WTC11 (cell line): Measurements from ENCODE around the gene HELZ. TPM values are rescaled to one million over a fixed set of nuclear protein-coding genes. Genes with fewer than 3 reads are reported as not detected.

Experiments used
- ATAC-seq: fragments of 200-7000 bp; cut with Tn5 transposase; 2 replicates; pipeline ENCODE4 v1.10.0; 2021; ENCODE audit warnings: mild to moderate bottlenecking, moderate library complexity
- CTCF ChIA-PET: fragments of 300-600 bp; sonication (Branson Sonifier 250); formaldehyde crosslinking; loops from one replicate; lab custom pipeline; 2021; ENCODE audit warnings: antibody characterized with exemption; lab: Charles Lee
- POLR2A ChIA-PET: fragments of 350-600 bp; sonication (Branson Sonifier 250); formaldehyde crosslinking; loops from one replicate; lab custom pipeline; 2021; ENCODE audit warnings: antibody characterized with exemption; lab: Charles Lee
- DNase-seq: peaks from one replicate; pipeline ENCODE4 v3.0.0; 2021; ENCODE audit warnings: low spot score
- H3K27ac Mint-ChIP-seq: 2 replicates; pipeline ENCODE4 v1.8.0; 2021; ENCODE audit warnings: mixed read lengths
- H3K27me3 Mint-ChIP-seq: 2 replicates; pipeline ENCODE4 v1.8.0; 2021; ENCODE audit warnings: low read depth, mild to moderate bottlenecking, moderate library complexity, mixed read lengths
- H3K36me3 Mint-ChIP-seq: 2 replicates; pipeline ENCODE4 v1.8.0; 2021; ENCODE audit warnings: mixed read lengths
- H3K4me1 Mint-ChIP-seq: 2 replicates; pipeline ENCODE4 v1.8.0; 2022; ENCODE audit warnings: mixed read lengths
- H3K4me3 Mint-ChIP-seq: 2 replicates; pipeline ENCODE4 v1.8.0; 2021; ENCODE audit warnings: mild to moderate bottlenecking, moderate library complexity, mixed read lengths
- H3K9me3 Mint-ChIP-seq: 2 replicates; pipeline ENCODE4 v1.8.0; 2021; ENCODE audit warnings: mixed read lengths
- ATF1 ChIP-seq: sonication (generic); formaldehyde crosslinking; IDR thresholded peaks from 2 replicates; pipeline ENCODE4 v1.8.1; 2023; ENCODE audit warnings: mild to moderate bottlenecking, moderate library complexity, missing genetic modification reagents
- CBFB ChIP-seq: sonication (generic); formaldehyde crosslinking; IDR thresholded peaks from 2 replicates; pipeline ENCODE4 v1.8.1; 2022; ENCODE audit warnings: mild to moderate bottlenecking, low read depth, missing genetic modification reagents
- CTCF ChIP-seq: fragments of 200-600 bp; IDR thresholded peaks from 2 replicates; pipeline ENCODE4 v1.8.0; 2022; ENCODE audit warnings: antibody characterized with exemption
- ERG ChIP-seq: fragments of 250-450 bp; sonication (Bioruptor Pico); IDR thresholded peaks from 2 replicates; pipeline ENCODE4 v1.8.0; 2021; ENCODE audit warnings: mild to moderate bottlenecking
- ESRRA ChIP-seq: sonication (generic); formaldehyde crosslinking; IDR thresholded peaks from 2 replicates; pipeline ENCODE4 v1.8.1; 2022; ENCODE audit warnings: mild to moderate bottlenecking, missing genetic modification reagents, borderline replicate concordance
- FOXK1 ChIP-seq: sonication (generic); formaldehyde crosslinking; IDR thresholded peaks from 2 replicates; pipeline ENCODE4 v1.8.0; 2022; ENCODE audit warnings: mild to moderate bottlenecking, moderate library complexity, missing genetic modification reagents
- GABPB1 ChIP-seq: sonication (generic); formaldehyde crosslinking; IDR thresholded peaks from 2 replicates; pipeline ENCODE4 v1.8.1; 2023; ENCODE audit warnings: mild to moderate bottlenecking, missing genetic modification reagents
- IRF2 ChIP-seq: sonication (generic); formaldehyde crosslinking; IDR thresholded peaks from 2 replicates; pipeline ENCODE4 v1.8.0; 2022; ENCODE audit warnings: low read depth, missing genetic modification reagents, borderline replicate concordance
- MAX ChIP-seq: sonication (generic); formaldehyde crosslinking; IDR thresholded peaks from 2 replicates; pipeline ENCODE4 v1.8.0; 2022; ENCODE audit warnings: mild to moderate bottlenecking, missing genetic modification reagents
- MYBL2 ChIP-seq: sonication (generic); formaldehyde crosslinking; IDR thresholded peaks from 2 replicates; pipeline ENCODE4 v1.8.1; 2023; ENCODE audit warnings: mild to moderate bottlenecking, moderate library complexity, missing genetic modification reagents
- NFATC4 ChIP-seq: fragments of 250-450 bp; sonication (Bioruptor Pico); IDR thresholded peaks from 2 replicates; pipeline ENCODE4 v1.9.0; 2021; ENCODE audit warnings: mild to moderate bottlenecking
- NR3C1 ChIP-seq: sonication (generic); formaldehyde crosslinking; conservative IDR thresholded peaks from 2 replicates; pipeline ENCODE4 v1.8.1; 2023; ENCODE audit warnings: low read depth, mild to moderate bottlenecking, missing genetic modification reagents
- RELA ChIP-seq: sonication (generic); formaldehyde crosslinking; IDR thresholded peaks from 2 replicates; pipeline ENCODE4 v1.8.1; 2022; ENCODE audit warnings: missing genetic modification reagents, mild to moderate bottlenecking, borderline replicate concordance
- RORB ChIP-seq: fragments of 250-450 bp; sonication (Bioruptor Pico); IDR thresholded peaks from 2 replicates; pipeline ENCODE4 v1.9.0; 2021; ENCODE audit warnings: mild to moderate bottlenecking
- TEAD4 ChIP-seq: sonication (generic); formaldehyde crosslinking; IDR thresholded peaks from 2 replicates; pipeline ENCODE4 v1.8.0; 2022; ENCODE audit warnings: mild to moderate bottlenecking, missing genetic modification reagents
- TP53 ChIP-seq: sonication (generic); formaldehyde crosslinking; IDR thresholded peaks from 2 replicates; pipeline ENCODE4 v1.8.1; 2023; ENCODE audit warnings: mild to moderate bottlenecking, missing genetic modification reagents
- USF1 ChIP-seq: sonication (generic); formaldehyde crosslinking; IDR thresholded peaks from 2 replicates; pipeline ENCODE4 v1.8.0; 2022; ENCODE audit warnings: mild to moderate bottlenecking, missing genetic modification reagents
- USF2 ChIP-seq: sonication (generic); formaldehyde crosslinking; IDR thresholded peaks from 2 replicates; pipeline ENCODE4 v1.8.1; 2023; ENCODE audit warnings: mild to moderate bottlenecking, missing genetic modification reagents, moderate library complexity
- ZMAT4 ChIP-seq: fragments of 250-450 bp; sonication (Bioruptor Pico); IDR thresholded peaks from 2 replicates; pipeline ENCODE4 v1.9.0; 2021; ENCODE audit warnings: mild to moderate bottlenecking
- ZNF281 ChIP-seq: sonication (generic); formaldehyde crosslinking; IDR thresholded peaks from 2 replicates; pipeline ENCODE4 v1.8.0; 2023; ENCODE audit warnings: mild to moderate bottlenecking, missing genetic modification reagents
- ZNF396 ChIP-seq: fragments of 250-450 bp; sonication (Bioruptor Pico); IDR thresholded peaks from 2 replicates; pipeline ENCODE4 v1.8.0; 2021; ENCODE audit warnings: mild to moderate bottlenecking, moderate library complexity, borderline replicate concordance
- ZNF512 ChIP-seq: sonication (generic); formaldehyde crosslinking; IDR thresholded peaks from 2 replicates; pipeline ENCODE4 v1.8.1; 2022; ENCODE audit warnings: missing genetic modification reagents, borderline replicate concordance
- ZNF671 ChIP-seq: fragments of 250-450 bp; sonication (Bioruptor Pico); IDR thresholded peaks from 2 replicates; pipeline ENCODE4 v1.8.0; 2021; ENCODE audit warnings: mild to moderate bottlenecking
- total RNA-seq: library from RNA; stranded (reverse); gene quantifications from 3 replicates; pipeline ENCODE4 v1.2.3, GENCODE V29; 2021

HELZ gene
- total RNA-seq, 1 experiment from 2014 or later = 49.1 TPM

GRCh38 chr17:67130768-67131167 lies 114.2 kb downstream of the HELZ start:
- TF ChIP-seq RORB = no peak
- TF ChIP-seq ATF1 (CRISPR knock-in tag) = no peak
- TF ChIP-seq ESRRA (CRISPR knock-in tag) = no peak
- no peak for TF ChIP-seq USF1 (CRISPR knock-in tag)
- no peak for TF ChIP-seq MAX (CRISPR knock-in tag)
- TF ChIP-seq ZNF671 = no peak
- TF ChIP-seq CTCF = no peak
- no peak for TF ChIP-seq TEAD4 (CRISPR knock-in tag)
- TF ChIP-seq, all 79 proteins: peak for 0
- Mint-ChIP-seq H3K9me3 (no peaks in the 10 kb centered on the region), H3K36me3 (0 out of 2 replicates have a peak, but pooled peaks cover 2% of the 10 kb centered on the region), H3K4me3 (no peak overlapping the region), H3K27ac (no peak overlapping the region), H3K4me1 (no peaks in the 10 kb centered on the region), H3K27me3 (no peaks in the 10 kb centered on the region)
- ChIA-PET POLR2A (interaction anchor here (1.6 kb wide), 1 partner anchor 9 kb away, joined by 5 read pairs; no protein-coding TSS in a partner anchor), CTCF (interaction anchor here (1.4 kb wide), 1 partner anchor 114 kb away, joined by 3 read pairs; no protein-coding TSS in a partner anchor)
- no peak for DNase-seq
- no peak for ATAC-seq

GRCh38 chr17:67129283-67129682 lies 115.7 kb downstream of the HELZ start:
- CTCF ChIA-PET = no interaction called here
- no peaks in the 10 kb centered on the region for H3K27me3 Mint-ChIP-seq
- POLR2A ChIA-PET = no interaction called here
- no peak overlapping the region for H3K27ac Mint-ChIP-seq
- no peak for DNase-seq
- H3K36me3 Mint-ChIP-seq = 0 out of 2 replicates have a peak, but pooled peaks cover 2% of the 10 kb centered on the region
- no peaks in the 10 kb centered on the region for H3K9me3 Mint-ChIP-seq
- ATAC-seq = no peak
- no peak overlapping the region for H3K4me3 Mint-ChIP-seq
- no peaks in the 10 kb centered on the region for H3K4me1 Mint-ChIP-seq
- TF ChIP-seq NFATC4 (CRISPR knock-in tag) = no peak
- no peak for TF ChIP-seq ERG (CRISPR knock-in tag)
- no peak for TF ChIP-seq GABPB1 (CRISPR knock-in tag)
- no peak for TF ChIP-seq TEAD4 (CRISPR knock-in tag)
- no peak for TF ChIP-seq IRF2 (CRISPR knock-in tag)
- TF ChIP-seq MYBL2 (CRISPR knock-in tag) = no peak
- no peak for TF ChIP-seq RORB
- no peak for TF ChIP-seq NR3C1
- no peak for TF ChIP-seq CBFB (CRISPR knock-in tag)
- no peak for TF ChIP-seq RELA

GRCh38 chr17:67128700-67129099 lies 116.3 kb downstream of the HELZ start:
- ChIA-PET CTCF (no interaction called here), POLR2A (no interaction called here)
- H3K27ac Mint-ChIP-seq = no peak overlapping the region
- H3K36me3 Mint-ChIP-seq = 0 out of 2 replicates have a peak, but pooled peaks cover 2% of the 10 kb centered on the region
- no peak overlapping the region for H3K4me3 Mint-ChIP-seq
- H3K9me3 Mint-ChIP-seq = no peaks in the 10 kb centered on the region
- H3K4me1 Mint-ChIP-seq = no peaks in the 10 kb centered on the region
- ATAC-seq = no peak
- no peak for DNase-seq
- H3K27me3 Mint-ChIP-seq = no peaks in the 10 kb centered on the region
- TF ChIP-seq ERG (CRISPR knock-in tag) = no peak
- TF ChIP-seq FOXK1 = no peak
- no peak for TF ChIP-seq TP53 (CRISPR knock-in tag)
- no peak for TF ChIP-seq ZNF281
- TF ChIP-seq ZNF512 (CRISPR knock-in tag) = no peak
- no peak for TF ChIP-seq ZMAT4 (CRISPR knock-in tag)
- TF ChIP-seq ZNF396 (CRISPR knock-in tag) = no peak
- TF ChIP-seq USF2 (CRISPR knock-in tag) = no peak
